B cell (primary cell): ENCODE results near the gene BIRC7.

Experiments used
- CTCF ChIP-seq: fragments of 200-600 bp; IDR thresholded peaks from one replicate; pipeline ENCODE4 v1.8.0; 2022; ENCODE audit warnings: antibody characterized with exemption, mild to moderate bottlenecking
- EZH2 ChIP-seq: IDR thresholded peaks from 2 replicates; pipeline ENCODE4 v1.6.1; 2012; ENCODE audit warnings: borderline replicate concordance, low read depth, mild to moderate bottlenecking, moderate library complexity, low read length; ENCODE audit not compliant: insufficient read depth, poor library complexity, severe bottlenecking

- TF ChIP-seq CTCF (no peak), EZH2 (no peak)
Measured at GRCh38 chr20:63264000-63264399, 28.3 kb downstream of the BIRC7 start.
